CD4-positive, CD25-positive, alpha-beta regulatory T cell (primary cell): ENCODE results near the gene EXTL1. TPM values are rescaled to one million over a fixed set of nuclear protein-coding genes. Genes with fewer than 3 reads are reported as not detected.

Experiments used
- ATAC-seq, 2 donors: fragments of 150-1000 bp; cut with Tn5 transposase; one replicate each; pipeline ENCODE4 v1.10.0; 2021; ENCODE audit warnings: low read depth in 2 of 2, moderate number of reproducible peaks in 2 of 2, moderate library complexity in 1 of 2
- DNase-seq, 3 donors: peaks; one replicate each; pipeline versions ENCODE4 v3.0.0 to v3.0.0-alpha.2; 2012 to 2022; ENCODE audit warnings: mixed read lengths in 1 of 3
- H3K27ac ChIP-seq: one replicate; pipeline ENCODE4 v1.7.0; 2013; ENCODE audit warnings: mild to moderate bottlenecking, low read length; ENCODE audit not compliant: insufficient read depth, poor library complexity, severe bottlenecking
- H3K27me3 ChIP-seq: one replicate; pipeline ENCODE4 v1.7.0; 2013; ENCODE audit warnings: low read length; ENCODE audit not compliant: control insufficient read depth, insufficient read depth
- H3K36me3 ChIP-seq: one replicate; pipeline ENCODE4 v1.7.0; 2013; ENCODE audit warnings: mild to moderate bottlenecking, low read length, moderate library complexity; ENCODE audit not compliant: control insufficient read depth, insufficient read depth
- H3K4me1 ChIP-seq: 2 replicates; pipeline ENCODE4 v1.7.0; 2013; ENCODE audit warnings: mild to moderate bottlenecking, low read length; ENCODE audit not compliant: insufficient read depth, control insufficient read depth, poor library complexity, severe bottlenecking
- H3K4me3 ChIP-seq: one replicate; pipeline ENCODE4 v1.7.0; 2013; ENCODE audit warnings: low read depth, mild to moderate bottlenecking, low read length, moderate library complexity
- H3K9me3 ChIP-seq, 2 experiments: 1 replicate in 1 of 2; 2 replicates in 1 of 2; pipeline ENCODE4 v1.7.0; 2013; ENCODE audit warnings: low read length in 2 of 2, mild to moderate bottlenecking in 1 of 2, moderate library complexity in 1 of 2; ENCODE audit not compliant: control insufficient read depth in 2 of 2
- H3K27ac Mint-ChIP-seq, 3 donors: one replicate each; pipeline ENCODE4 v1.8.0; 2020 to 2022; ENCODE audit warnings: mild to moderate bottlenecking in 3 of 3, mixed read lengths in 3 of 3, moderate library complexity in 2 of 3
- H3K27me3 Mint-ChIP-seq: one replicate; pipeline ENCODE4 v1.8.0; 2022; ENCODE audit warnings: mild to moderate bottlenecking, mixed read lengths
- H3K36me3 Mint-ChIP-seq: one replicate; pipeline ENCODE4 v1.8.0; 2020; ENCODE audit warnings: mixed read lengths
- H3K4me1 Mint-ChIP-seq, 4 donors: one replicate each; pipeline ENCODE4 v1.8.0; 2020 to 2022; ENCODE audit warnings: mixed read lengths in 4 of 4, mild to moderate bottlenecking in 1 of 4
- H3K4me3 Mint-ChIP-seq, 4 donors: one replicate each; pipeline ENCODE4 v1.8.0; 2020 to 2022; ENCODE audit warnings: mild to moderate bottlenecking in 4 of 4, mixed read lengths in 4 of 4, moderate library complexity in 3 of 4
- H3K9me3 Mint-ChIP-seq, 7 donors: one replicate each; pipeline ENCODE4 v1.8.0; 2020 to 2022; ENCODE audit warnings: mixed read lengths in 7 of 7, mild to moderate bottlenecking in 3 of 7, moderate library complexity in 2 of 7
- polyA plus RNA-seq, 4 donors: library from polyadenylated mRNA; unstranded; fragments of 300-500 nt; fragmentation: Illumina TruSeq; gene quantifications; one replicate each; pipeline ENCODE4 v1.2.3, GENCODE V29; 2021
- total RNA-seq: library from RNA; stranded (reverse); gene quantifications from one replicate; pipeline ENCODE4 v1.2.3, GENCODE V29; 2022

The EXTL1 gene
- total and polyA plus RNA-seq, 5 donors from 2014 or later: 0.22 TPM; not detected in 4

DNA sequence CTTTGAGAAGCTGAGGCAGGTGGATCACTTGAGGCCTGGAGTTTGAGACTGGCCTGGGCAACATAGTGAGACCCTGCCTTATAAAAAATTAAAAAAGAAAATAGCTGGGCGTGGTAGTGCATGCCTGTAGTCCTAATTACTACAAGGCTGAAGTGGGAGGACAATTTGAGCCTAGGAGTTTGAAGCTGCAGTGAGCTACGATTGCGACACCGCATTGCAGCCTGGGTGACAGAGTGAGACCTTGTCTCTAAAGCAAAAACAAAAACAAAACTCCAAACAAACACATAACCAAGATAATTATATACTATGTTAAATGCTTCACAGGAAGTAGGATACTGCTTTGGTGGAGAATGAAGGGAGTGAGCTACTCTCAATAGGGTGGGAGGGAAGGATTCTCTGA is 18.3 kb upstream of the EXTL1 start:
- no peaks in the 10 kb centered on the region for H3K9me3 Mint-ChIP-seq

GRCh38 chr1:26003756-26004155 is 17.8 kb upstream of the EXTL1 start:
- DNase-seq (no peak), ATAC-seq (no peak)
- H3K9me3 ChIP-seq: no peaks in the 10 kb centered on the region
- H3K27me3 ChIP-seq: peaks cover 4% of the 10 kb centered on the region
- H3K36me3 ChIP-seq: no peaks in the 10 kb centered on the region
- H3K27ac ChIP-seq: no peak overlapping the region
- Mint-ChIP-seq H3K27me3 (peaks cover 11% of the 10 kb centered on the region), H3K4me3 (no peak overlapping the region), H3K36me3 (no peaks in the 10 kb centered on the region), H3K27ac (no peak overlapping the region), H3K4me1 (peaks cover 0 to 1% (median under 1%) of the 10 kb centered on the region in 4 donors), H3K9me3 (no peaks in the 10 kb centered on the region)
- H3K4me3 ChIP-seq: no peak overlapping the region
- no peaks in the 10 kb centered on the region for H3K4me1 ChIP-seq

More for the DNA sequence above, 18.3 kb upstream of the EXTL1 start:
- no peaks in the 10 kb centered on the region for H3K36me3 ChIP-seq
- H3K36me3 Mint-ChIP-seq: no peaks in the 10 kb centered on the region
- H3K4me3 Mint-ChIP-seq: no peak overlapping the region
- DNase-seq (no peak), ATAC-seq (no peak)
- H3K4me1 ChIP-seq: peaks cover 4% of the 10 kb centered on the region
- H3K27ac Mint-ChIP-seq: no peak overlapping the region
- H3K4me3 ChIP-seq: no peak overlapping the region
- peaks cover 12% of the 10 kb centered on the region for H3K27me3 Mint-ChIP-seq
- no peaks in the 10 kb centered on the region for H3K9me3 ChIP-seq
- H3K27me3 ChIP-seq: peaks cover 4% of the 10 kb centered on the region
- H3K27ac ChIP-seq: no peak overlapping the region
- H3K4me1 Mint-ChIP-seq: peaks cover 0 to 6% (median 3%) of the 10 kb centered on the region in 4 donors

DNA sequence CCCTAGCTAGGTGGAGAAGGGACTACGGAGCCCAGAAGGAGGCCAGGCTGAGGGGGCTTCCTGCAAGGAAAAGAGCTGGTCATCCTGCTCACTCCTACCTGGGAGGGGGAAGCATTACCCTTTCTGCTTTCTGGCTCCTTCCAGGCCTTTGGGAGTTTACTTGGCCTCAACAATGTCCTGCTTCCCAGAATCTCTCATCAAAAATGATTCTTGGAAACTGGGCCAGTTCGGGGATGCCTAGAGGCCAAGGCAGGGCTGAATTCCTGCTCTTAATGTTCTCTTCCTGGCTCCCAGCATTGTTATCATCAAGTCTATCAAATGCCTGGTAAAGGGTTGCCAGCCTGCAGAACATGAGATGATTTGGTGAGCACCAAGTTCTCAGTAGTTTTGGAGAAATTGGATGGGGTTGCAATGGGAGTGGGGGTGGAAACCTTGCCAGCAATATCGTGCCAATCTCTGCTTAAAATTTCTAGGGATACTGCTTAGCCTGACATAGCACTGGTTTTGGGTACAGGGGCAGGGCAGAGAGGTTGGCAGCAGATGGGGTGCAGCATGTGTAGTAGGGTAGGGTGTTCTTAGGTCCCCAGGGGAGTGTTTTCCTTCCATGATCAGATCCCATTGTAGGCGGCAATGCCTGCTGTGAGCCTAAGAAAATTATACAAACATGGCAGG is 16.0 kb upstream of the EXTL1 start:
- Histone ChIP-seq H3K9me3 (no peaks in the 10 kb centered on the region), H3K4me3 (no peak overlapping the region), H3K27me3 (peaks cover 4% of the 10 kb centered on the region), H3K4me1 (no peaks in the 10 kb centered on the region), H3K36me3 (no peaks in the 10 kb centered on the region), H3K27ac (no peak overlapping the region)
- ATAC-seq (no peak), DNase-seq (no peak)
- no peak overlapping the region for H3K4me3 Mint-ChIP-seq
- no peak overlapping the region for H3K27ac Mint-ChIP-seq
- H3K9me3 Mint-ChIP-seq: no peaks in the 10 kb centered on the region
- no peaks in the 10 kb centered on the region for H3K36me3 Mint-ChIP-seq
- no peaks in the 10 kb centered on the region for H3K4me1 Mint-ChIP-seq
- H3K27me3 Mint-ChIP-seq: peaks cover 16% of the 10 kb centered on the region

GRCh38 chr1:26006710-26007109 is 14.9 kb upstream of the EXTL1 start:
- Mint-ChIP-seq H3K36me3 (no peaks in the 10 kb centered on the region), H3K4me1 (no peaks in the 10 kb centered on the region), H3K27me3 (peaks cover 10% of the 10 kb centered on the region), H3K9me3 (no peaks in the 10 kb centered on the region), H3K27ac (no peak overlapping the region), H3K4me3 (no peak overlapping the region)
- Histone ChIP-seq H3K9me3 (no peaks in the 10 kb centered on the region), H3K27ac (no peak overlapping the region), H3K27me3 (peaks cover 4% of the 10 kb centered on the region), H3K4me3 (no peak overlapping the region), H3K36me3 (no peaks in the 10 kb centered on the region), H3K4me1 (no peaks in the 10 kb centered on the region)
- ATAC-seq (no peak), DNase-seq (no peak)

- peak overlapping the region in 1 of 3 donors; percentile 67 for H3K27ac Mint-ChIP-seq
- Histone ChIP-seq H3K4me3 (no peak overlapping the region), H3K9me3 (no peaks in the 10 kb centered on the region), H3K27ac (no peak overlapping the region), H3K36me3 (no peaks in the 10 kb centered on the region), H3K4me1 (no peaks in the 10 kb centered on the region), H3K27me3 (peaks cover 2% of the 10 kb centered on the region)
- no peak overlapping the region for H3K4me3 Mint-ChIP-seq
- no peaks in the 10 kb centered on the region for H3K9me3 Mint-ChIP-seq
- DNase-seq (peak in 1 of 3 donors; percentile 38), ATAC-seq (no peak)
- peaks cover 10% of the 10 kb centered on the region for H3K27me3 Mint-ChIP-seq
- H3K4me1 Mint-ChIP-seq: no peaks in the 10 kb centered on the region
- no peaks in the 10 kb centered on the region for H3K36me3 Mint-ChIP-seq
These were observed 11.7 kb upstream of the EXTL1 start for GRCh38 chr1:26009796-26010447.

DNA sequence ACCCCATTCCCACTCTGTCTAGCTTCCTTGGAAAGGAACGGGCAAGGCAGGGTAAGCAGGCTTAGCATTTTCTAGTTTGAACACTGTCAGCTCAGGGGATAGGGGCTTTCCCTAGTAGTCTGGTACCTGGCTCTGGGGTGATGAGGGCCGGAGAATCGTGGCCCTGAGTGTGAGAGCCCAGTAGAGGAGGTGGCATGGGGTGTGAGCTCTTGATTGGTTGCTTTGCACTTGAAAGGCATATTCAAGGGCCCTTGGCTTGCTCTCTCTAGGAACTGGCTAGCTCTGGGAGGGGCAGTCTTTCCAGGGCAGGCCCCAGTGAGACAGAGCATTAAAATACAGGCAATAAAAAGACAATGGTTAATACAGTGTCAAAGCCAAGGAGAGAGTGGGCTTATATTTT is 10.8 kb upstream of the EXTL1 start:
- H3K4me3 ChIP-seq: no peak overlapping the region
- H3K27ac ChIP-seq: no peak overlapping the region
- no peaks in the 10 kb centered on the region for H3K9me3 ChIP-seq
- peaks cover 10% of the 10 kb centered on the region for H3K27me3 Mint-ChIP-seq
- ATAC-seq (no peak), DNase-seq (no peak)
- no peak overlapping the region for H3K27ac Mint-ChIP-seq
- H3K4me1 ChIP-seq: no peaks in the 10 kb centered on the region
- H3K4me3 Mint-ChIP-seq: no peak overlapping the region
- no peaks in the 10 kb centered on the region for H3K4me1 Mint-ChIP-seq
- no peaks in the 10 kb centered on the region for H3K36me3 ChIP-seq
- no peaks in the 10 kb centered on the region for H3K27me3 ChIP-seq
- no peaks in the 10 kb centered on the region for H3K36me3 Mint-ChIP-seq
- H3K9me3 Mint-ChIP-seq: no peaks in the 10 kb centered on the region

DNA sequence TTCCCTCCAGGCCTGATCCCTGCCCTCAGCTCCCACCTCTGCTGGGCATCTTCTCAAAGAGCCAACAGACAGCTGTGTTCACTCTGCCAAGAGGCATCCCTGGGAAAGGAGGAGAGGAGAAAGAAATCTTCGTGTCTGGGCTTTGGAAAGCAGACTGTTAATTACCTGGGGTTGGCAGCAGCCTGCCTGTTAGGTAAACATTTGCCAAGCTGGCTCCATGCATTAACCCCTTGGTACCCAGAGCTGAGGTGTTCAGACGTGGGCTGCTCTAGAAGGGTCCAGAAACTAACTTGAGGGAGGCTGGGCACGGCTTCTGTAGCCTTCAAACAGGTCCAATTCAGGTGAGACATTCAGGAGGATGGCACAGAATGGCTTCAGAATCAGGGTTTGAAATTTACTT is 8.7 kb upstream of the EXTL1 start:
- no peaks in the 10 kb centered on the region for H3K9me3 ChIP-seq
- DNase-seq (no peak), ATAC-seq (no peak)
- no peaks in the 10 kb centered on the region for H3K36me3 ChIP-seq
- no peak overlapping the region for H3K4me3 ChIP-seq
- no peaks in the 10 kb centered on the region for H3K4me1 ChIP-seq
- no peak overlapping the region for H3K27ac Mint-ChIP-seq
- H3K9me3 Mint-ChIP-seq: no peaks in the 10 kb centered on the region
- no peaks in the 10 kb centered on the region for H3K36me3 Mint-ChIP-seq
- no peak overlapping the region for H3K4me3 Mint-ChIP-seq
- H3K27me3 Mint-ChIP-seq: peaks cover 10% of the 10 kb centered on the region
- no peaks in the 10 kb centered on the region for H3K27me3 ChIP-seq
- H3K27ac ChIP-seq: no peak overlapping the region
- H3K4me1 Mint-ChIP-seq: no peaks in the 10 kb centered on the region

- Mint-ChIP-seq H3K4me3 (no peak overlapping the region), H3K9me3 (no peaks in the 10 kb centered on the region), H3K27ac (no peak overlapping the region), H3K4me1 (no peaks in the 10 kb centered on the region), H3K27me3 (peaks cover 18% of the 10 kb centered on the region), H3K36me3 (no peaks in the 10 kb centered on the region)
- Histone ChIP-seq H3K27ac (no peak overlapping the region), H3K4me3 (no peak overlapping the region), H3K36me3 (no peaks in the 10 kb centered on the region), H3K27me3 (no peaks in the 10 kb centered on the region), H3K9me3 (no peaks in the 10 kb centered on the region), H3K4me1 (no peaks in the 10 kb centered on the region)
- DNase-seq (no peak), ATAC-seq (no peak)
These were observed 7.4 kb upstream of the EXTL1 start for GRCh38 chr1:26014179-26014578.
